ENCODE results near the gene YPEL1. TPM values are rescaled to one million over a fixed set of nuclear protein-coding genes. Genes with fewer than 3 reads are reported as not detected.

The YPEL1 gene
- total RNA-seq, 2 donors from 2014 or later, result 2.9 to 16.2 TPM

- Histone ChIP-seq H3K4me1 (replicated peaks) (peaks cover 2% of the 10 kb centered on the region), H3K36me3 (no peaks in the 10 kb centered on the region), H3K9me3 (no peaks in the 10 kb centered on the region), H3K4me3 (no peak overlapping the region), H3K27me3 (replicated peaks; ENCODE audit: insufficient read depth) (no peaks in the 10 kb centered on the region), H3K27ac (no peak overlapping the region)
- TF ChIP-seq POLR2AphosphoS5 (IDR thresholded peaks at IDR 0.05) (peak; percentile 78), POLR2A (IDR thresholded peaks at IDR 0.05) (no peak)
- intact Hi-C loops (cut with DNase I), result no loop called here
- DNase-seq (ENCODE audit: low spot score), result peak; percentile 42
- 32% methylated on average over 3 of the region's 3 CpGs for WGBS
Measured at GRCh38 chr22:21707677-21708076, 27.9 kb downstream of the YPEL1 start.

GRCh38 chr22:21703684-21704316 is 31.8 kb downstream of the YPEL1 start:
- Histone ChIP-seq H3K27me3 (replicated peaks; ENCODE audit: insufficient read depth) (no peaks in the 10 kb centered on the region), H3K4me3 (no peak overlapping the region), H3K4me1 (replicated peaks) (peaks cover 2% of the 10 kb centered on the region), H3K9me3 (no peaks in the 10 kb centered on the region), H3K36me3 (no peaks in the 10 kb centered on the region), H3K27ac (no peak overlapping the region)
- intact Hi-C loops (cut with DNase I), result no loop called here
- 90% methylated on average over 31 of the region's 31 CpGs for WGBS
- TF ChIP-seq CTCF (IDR thresholded peaks at IDR 0.05) (no peak), POLR2AphosphoS5 (IDR thresholded peaks at IDR 0.05) (no peak), POLR2A (IDR thresholded peaks at IDR 0.05) (no peak)
- DNase-seq (ENCODE audit: low spot score), result no peak

GRCh38 chr22:21702700-21703683 is 32.6 kb downstream of the YPEL1 start:
- no peaks in the 10 kb centered on the region for H3K27me3 ChIP-seq (replicated peaks; ENCODE audit: insufficient read depth)
- WGBS, result 92% methylated on average over 27 of the region's 30 CpGs
- no peak overlapping the region for H3K4me3 ChIP-seq
- H3K9me3 ChIP-seq, result no peaks in the 10 kb centered on the region
- DNase-seq (ENCODE audit: low spot score), result no peak
- H3K27ac ChIP-seq, result no peak overlapping the region
- intact Hi-C loops (cut with DNase I), result no loop called here
- H3K36me3 ChIP-seq, result no peaks in the 10 kb centered on the region
- no peak for TF ChIP-seq CTCF (IDR thresholded peaks at IDR 0.05)
- no peak for TF ChIP-seq POLR2A (IDR thresholded peaks at IDR 0.05)
- TF ChIP-seq POLR2AphosphoS5 (IDR thresholded peaks at IDR 0.05), result no peak
- peaks cover 2% of the 10 kb centered on the region for H3K4me1 ChIP-seq (replicated peaks)

GRCh38 chr22:21702094-21702493 is 33.5 kb downstream of the YPEL1 start:
- 94% methylated on average over 6 of the region's 6 CpGs for WGBS
- no peaks in the 10 kb centered on the region for H3K27me3 ChIP-seq (replicated peaks; ENCODE audit: insufficient read depth)
- no peaks in the 10 kb centered on the region for H3K4me1 ChIP-seq (replicated peaks)
- TF ChIP-seq POLR2AphosphoS5 (IDR thresholded peaks at IDR 0.05) (no peak), POLR2A (IDR thresholded peaks at IDR 0.05) (no peak), CTCF (IDR thresholded peaks at IDR 0.05) (no peak)
- no peak for DNase-seq (ENCODE audit: low spot score)
- H3K9me3 ChIP-seq, result no peaks in the 10 kb centered on the region
- peaks cover 0 to 3% of the 10 kb centered on the region in 2 donors for H3K36me3 ChIP-seq
- H3K27ac ChIP-seq, result no peak overlapping the region
- no peak overlapping the region for H3K4me3 ChIP-seq
- intact Hi-C loops (cut with DNase I), result no loop called here

GRCh38 chr22:21701384-21701971 is 34.1 kb downstream of the YPEL1 start:
- no peaks in the 10 kb centered on the region for H3K9me3 ChIP-seq
- H3K4me3 ChIP-seq, result no peak overlapping the region
- DNase-seq (ENCODE audit: low spot score), result no peak
- no peaks in the 10 kb centered on the region for H3K27me3 ChIP-seq (replicated peaks; ENCODE audit: insufficient read depth)
- TF ChIP-seq POLR2A (IDR thresholded peaks at IDR 0.05) (no peak), CTCF (IDR thresholded peaks at IDR 0.05) (no peak)
- no peaks in the 10 kb centered on the region for H3K4me1 ChIP-seq (replicated peaks)
- intact Hi-C loops (cut with DNase I), result no loop called here
- WGBS, result 77% methylated on average over 7 of the region's 7 CpGs
- H3K36me3 ChIP-seq, result peaks cover 0 to 9% of the 10 kb centered on the region in 2 donors
- no peak overlapping the region for H3K27ac ChIP-seq
